Hepatocyte (in vitro differentiated cells): Measurements from ENCODE around the gene DDR2.

Experiments
- CTCF ChIP-seq: fragments of 200-600 bp; sonication (generic); IDR thresholded peaks from 2 replicates; pipeline ENCODE4 v1.5.1; 2016; ENCODE audit warnings: antibody characterized with exemption, mild to moderate bottlenecking; ENCODE audit not compliant: poor library complexity
- EZH2 ChIP-seq: fragments of 200-600 bp; sonication (generic); IDR thresholded peaks from 2 replicates; pipeline ENCODE4 v1.6.1; 2016; ENCODE audit warnings: antibody characterized with exemption, mild to moderate bottlenecking, borderline replicate concordance
- EZH2phosphoT487 ChIP-seq: fragments of 200-600 bp; sonication (generic); IDR thresholded peaks from one replicate; pipeline ENCODE4 v1.6.1; 2018; ENCODE audit warnings: antibody characterized with exemption, mild to moderate bottlenecking, low read depth, moderate library complexity; ENCODE audit not compliant: unreplicated experiment, severe bottlenecking

GRCh38 chr1:162641114-162641513 lies 8.8 kb downstream of the DDR2 start:
- TF ChIP-seq CTCF (no peak), EZH2 (no peak), EZH2phosphoT487 (no peak)
